Stomach (tissue), 4 donors: ENCODE results near the gene RGS21.

Experiments
- EP300 ChIP-seq: sonication (generic); formaldehyde crosslinking; IDR thresholded peaks from one replicate; pipeline ENCODE4 v1.6.1; 2017; ENCODE audit warnings: antibody characterized with exemption
- POLR2A ChIP-seq, 4 donors: fragments of 450-650 bp; IDR thresholded peaks; one replicate each; pipeline ENCODE4 v1.6.1; 2016; ENCODE audit warnings: antibody characterized with exemption in 4 of 4, control low read depth in 2 of 4, mild to moderate bottlenecking in 1 of 4, moderate library complexity in 1 of 4
- POLR2AphosphoS5 ChIP-seq, 3 donors: sonication (generic); formaldehyde crosslinking; IDR thresholded peaks; one replicate each; pipeline ENCODE4 v1.6.1; 2016; ENCODE audit warnings: antibody characterized with exemption in 3 of 3
- TF ChIP-seq, protein P1 (sequence below), 7 experiments: fragments of 450-650 bp in 4 of 7; fragments of 200-600 bp in 3 of 7; sonication (generic) in 3 of 7; IDR thresholded peaks; one replicate each; pipeline ENCODE4 v1.5.1; 2016 to 2019; ENCODE audit warnings: antibody characterized with exemption in 7 of 7, control low read depth in 2 of 7, mild to moderate bottlenecking in 1 of 7

- TF ChIP-seq, protein P1, sequence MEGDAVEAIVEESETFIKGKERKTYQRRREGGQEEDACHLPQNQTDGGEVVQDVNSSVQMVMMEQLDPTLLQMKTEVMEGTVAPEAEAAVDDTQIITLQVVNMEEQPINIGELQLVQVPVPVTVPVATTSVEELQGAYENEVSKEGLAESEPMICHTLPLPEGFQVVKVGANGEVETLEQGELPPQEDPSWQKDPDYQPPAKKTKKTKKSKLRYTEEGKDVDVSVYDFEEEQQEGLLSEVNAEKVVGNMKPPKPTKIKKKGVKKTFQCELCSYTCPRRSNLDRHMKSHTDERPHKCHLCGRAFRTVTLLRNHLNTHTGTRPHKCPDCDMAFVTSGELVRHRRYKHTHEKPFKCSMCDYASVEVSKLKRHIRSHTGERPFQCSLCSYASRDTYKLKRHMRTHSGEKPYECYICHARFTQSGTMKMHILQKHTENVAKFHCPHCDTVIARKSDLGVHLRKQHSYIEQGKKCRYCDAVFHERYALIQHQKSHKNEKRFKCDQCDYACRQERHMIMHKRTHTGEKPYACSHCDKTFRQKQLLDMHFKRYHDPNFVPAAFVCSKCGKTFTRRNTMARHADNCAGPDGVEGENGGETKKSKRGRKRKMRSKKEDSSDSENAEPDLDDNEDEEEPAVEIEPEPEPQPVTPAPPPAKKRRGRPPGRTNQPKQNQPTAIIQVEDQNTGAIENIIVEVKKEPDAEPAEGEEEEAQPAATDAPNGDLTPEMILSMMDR (IDR thresholded peaks at IDR 0.05) = no peak
- TF ChIP-seq POLR2A (IDR thresholded peaks at IDR 0.05) (no peak), EP300 (no peak), POLR2AphosphoS5 (IDR thresholded peaks at IDR 0.05) (no peak)
These were observed 61.5 kb downstream of the RGS21 start for GRCh38 chr1:192378276-192378675.
